Sigmoid colon (tissue), 4 donors: ENCODE results near the gene CHCHD10.

Experiments used
- CTCF ChIP-seq, 4 experiments: fragments of 450-650 bp in 3 of 4; fragments of 200-600 bp in 1 of 4; IDR thresholded peaks; one replicate each; pipeline ENCODE4 v1.5.1; 2016 to 2019; ENCODE audit warnings: antibody characterized with exemption in 4 of 4, mild to moderate bottlenecking in 3 of 4, moderate library complexity in 2 of 4
- EP300 ChIP-seq, 4 donors: sonication (generic); formaldehyde crosslinking; IDR thresholded peaks; one replicate each; pipeline ENCODE4 v1.6.1; 2017; ENCODE audit warnings: antibody characterized with exemption in 4 of 4
- POLR2A ChIP-seq, 2 donors: fragments of 450-650 bp; IDR thresholded peaks; one replicate each; pipeline ENCODE4 v1.6.1; 2016; ENCODE audit warnings: antibody characterized with exemption in 2 of 2, mild to moderate bottlenecking in 2 of 2, moderate library complexity in 2 of 2
- POLR2AphosphoS5 ChIP-seq, 4 donors: sonication (generic); formaldehyde crosslinking; IDR thresholded peaks; one replicate each; pipeline ENCODE4 v1.6.1; 2017; ENCODE audit warnings: antibody characterized with exemption in 4 of 4

GRCh38 chr22:23720855-23721254 is 46.9 kb downstream of the CHCHD10 start:
- no peak for TF ChIP-seq POLR2AphosphoS5 (IDR thresholded peaks at IDR 0.05)
- TF ChIP-seq POLR2A (IDR thresholded peaks at IDR 0.05) = no peak
- TF ChIP-seq EP300 (IDR thresholded peaks at IDR 0.05) = no peak
- no peak for TF ChIP-seq CTCF (IDR thresholded peaks at IDR 0.05)
